OCI-LY1 (cell line): ENCODE results near the gene COL4A4.

ENCODE experiments used
- H2AFZ ChIP-seq: fragments of 200-600 bp; sonication (generic), shearing (Covaris generic); 2 replicates; pipeline ENCODE4 v1.6.0; 2014; ENCODE audit warnings: antibody characterized with exemption, mild to moderate bottlenecking, low read length
- H3F3A ChIP-seq: fragments of 200-600 bp; sonication (generic), shearing (Covaris generic); 2 replicates; pipeline ENCODE4 v1.6.0; 2014; ENCODE audit warnings: mild to moderate bottlenecking, antibody characterized with exemption, low read length, moderate library complexity; ENCODE audit not compliant: insufficient read depth
- H3K27ac ChIP-seq: fragments of 200-600 bp; sonication (generic); 2 replicates; pipeline ENCODE4 v1.5.1; 2014; ENCODE audit warnings: low read length, mixed run types, mild to moderate bottlenecking, low read depth; ENCODE audit not compliant: poor library complexity, severe bottlenecking
- H3K27me3 ChIP-seq: fragments of 200-600 bp; sonication (generic); 2 replicates; pipeline ENCODE4 v1.6.0; 2014; ENCODE audit warnings: antibody characterized with exemption, mild to moderate bottlenecking, low read length, moderate library complexity; ENCODE audit not compliant: insufficient read depth
- H3K36me3 ChIP-seq: fragments of 200-600 bp; sonication (generic); 2 replicates; pipeline ENCODE4 v1.6.1; 2014; ENCODE audit warnings: mild to moderate bottlenecking, antibody characterized with exemption, low read length, moderate library complexity, mixed read lengths; ENCODE audit not compliant: insufficient read depth
- H3K4me1 ChIP-seq: fragments of 200-600 bp; sonication (generic); 2 replicates; pipeline ENCODE4 v1.5.1; 2014; ENCODE audit warnings: mild to moderate bottlenecking, low read length, moderate library complexity; ENCODE audit not compliant: insufficient read depth, severe bottlenecking
- H3K4me2 ChIP-seq: fragments of 200-600 bp; sonication (generic), shearing (Covaris generic); 2 replicates; pipeline ENCODE4 v1.6.1; 2014; ENCODE audit warnings: low read length
- H3K4me3 ChIP-seq: fragments of 200-600 bp; sonication (generic); 2 replicates; pipeline ENCODE4 v1.5.1; 2014; ENCODE audit warnings: low read length, low read depth, mild to moderate bottlenecking, mixed read lengths; ENCODE audit not compliant: poor library complexity, severe bottlenecking
- H3K79me2 ChIP-seq: fragments of 200-600 bp; shearing (Covaris generic); 2 replicates; pipeline ENCODE4 v1.6.1; 2016; ENCODE audit warnings: mixed run types, low read length, mixed read lengths; ENCODE audit not compliant: insufficient read depth
- H3K9ac ChIP-seq: fragments of 200-600 bp; sonication (generic), shearing (Covaris generic); 2 replicates; pipeline ENCODE4 v1.6.1; 2014; ENCODE audit warnings: mild to moderate bottlenecking, low read length, mixed read lengths
- H3K9me2 ChIP-seq: fragments of 200-600 bp; sonication (generic), shearing (Covaris generic); 2 replicates; pipeline ENCODE4 v1.6.1; 2014; ENCODE audit warnings: low read depth, mild to moderate bottlenecking, low read length, mixed read lengths
- H3K9me3 ChIP-seq: fragments of 200-600 bp; shearing (Covaris generic); 2 replicates; pipeline ENCODE4 v1.6.1; 2014; ENCODE audit warnings: low read length, mixed read lengths
- H4K20me1 ChIP-seq: fragments of 200-600 bp; sonication (generic), shearing (Covaris generic); 2 replicates; pipeline ENCODE4 v1.6.0; 2016; ENCODE audit warnings: mild to moderate bottlenecking, low read length; ENCODE audit not compliant: insufficient read depth
- EZH2 ChIP-seq: fragments of 200-600 bp; sonication (generic), shearing (Covaris generic); IDR thresholded peaks from 2 replicates; pipeline ENCODE4 v1.8.0; 2017; ENCODE audit warnings: borderline replicate concordance, mixed run types, mild to moderate bottlenecking, antibody characterized with exemption, low read length, moderate library complexity, mixed read lengths
- TF ChIP-seq, protein P1 (sequence below): fragments of 200-600 bp; sonication (generic), shearing (Covaris generic); IDR thresholded peaks from 2 replicates; pipeline ENCODE4 v1.5.1; 2017; ENCODE audit warnings: mild to moderate bottlenecking, antibody characterized with exemption, low read length, moderate library complexity, mixed read lengths

The COL4A4 gene

DNA sequence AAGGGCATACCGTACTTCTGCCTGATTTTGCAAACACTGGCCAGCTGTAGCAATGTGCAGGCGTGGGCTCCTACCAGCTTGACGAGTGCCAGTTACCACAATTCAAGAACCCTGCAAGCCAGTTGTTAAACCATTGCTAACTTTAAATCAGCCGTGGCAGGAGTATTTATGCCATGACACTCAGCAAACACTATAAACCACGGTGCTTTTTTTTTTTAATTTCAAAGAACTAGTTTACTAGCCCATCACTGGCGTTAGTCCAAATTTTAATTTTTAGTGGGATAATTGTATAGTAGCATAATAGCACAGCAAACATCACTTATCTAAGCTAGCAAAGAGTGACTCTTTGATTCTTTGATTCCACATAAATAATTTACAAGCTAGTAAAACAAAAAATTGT is 111.1 kb downstream of the COL4A4 start:
- Histone ChIP-seq H3K4me1 (no peaks in the 10 kb centered on the region), H3K9me3 (no peaks in the 10 kb centered on the region), H3K9me2 (no peaks in the 10 kb centered on the region), H3K4me3 (no peak overlapping the region), H3F3A (no peaks in the 10 kb centered on the region), H3K4me2 (no peak overlapping the region), H4K20me1 (no peaks in the 10 kb centered on the region), H3K79me2 (no peaks in the 10 kb centered on the region), H3K36me3 (peaks cover 45% of the 10 kb centered on the region; the same call in 1 of the 2 replicates), H3K27me3 (no peaks in the 10 kb centered on the region), H2AFZ (no peak overlapping the region), H3K9ac (no peak overlapping the region), H3K27ac (no peak overlapping the region)
- TF ChIP-seq, protein P1, sequence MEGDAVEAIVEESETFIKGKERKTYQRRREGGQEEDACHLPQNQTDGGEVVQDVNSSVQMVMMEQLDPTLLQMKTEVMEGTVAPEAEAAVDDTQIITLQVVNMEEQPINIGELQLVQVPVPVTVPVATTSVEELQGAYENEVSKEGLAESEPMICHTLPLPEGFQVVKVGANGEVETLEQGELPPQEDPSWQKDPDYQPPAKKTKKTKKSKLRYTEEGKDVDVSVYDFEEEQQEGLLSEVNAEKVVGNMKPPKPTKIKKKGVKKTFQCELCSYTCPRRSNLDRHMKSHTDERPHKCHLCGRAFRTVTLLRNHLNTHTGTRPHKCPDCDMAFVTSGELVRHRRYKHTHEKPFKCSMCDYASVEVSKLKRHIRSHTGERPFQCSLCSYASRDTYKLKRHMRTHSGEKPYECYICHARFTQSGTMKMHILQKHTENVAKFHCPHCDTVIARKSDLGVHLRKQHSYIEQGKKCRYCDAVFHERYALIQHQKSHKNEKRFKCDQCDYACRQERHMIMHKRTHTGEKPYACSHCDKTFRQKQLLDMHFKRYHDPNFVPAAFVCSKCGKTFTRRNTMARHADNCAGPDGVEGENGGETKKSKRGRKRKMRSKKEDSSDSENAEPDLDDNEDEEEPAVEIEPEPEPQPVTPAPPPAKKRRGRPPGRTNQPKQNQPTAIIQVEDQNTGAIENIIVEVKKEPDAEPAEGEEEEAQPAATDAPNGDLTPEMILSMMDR = no peak
- TF ChIP-seq EZH2 = no peak

DNA sequence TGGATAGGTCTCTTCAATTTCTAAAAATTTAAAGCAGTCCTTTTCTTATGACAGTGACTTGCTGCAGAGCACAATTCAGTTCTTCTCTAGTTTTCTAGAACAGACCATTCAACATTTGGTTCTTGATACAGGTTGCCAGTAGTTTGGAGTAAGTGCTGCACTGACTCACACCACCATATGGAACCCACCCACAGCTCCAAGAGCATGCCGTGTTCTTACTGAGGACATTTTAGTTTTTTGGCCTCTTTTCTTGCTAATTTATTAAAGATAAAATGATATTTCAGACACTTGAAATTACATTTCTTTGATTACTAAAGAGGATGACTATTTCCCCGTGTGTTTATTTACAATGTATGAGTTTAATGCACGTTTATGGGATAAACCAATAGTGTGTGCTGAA is 120.0 kb downstream of the COL4A4 start:
- H3K9me2 ChIP-seq = no peaks in the 10 kb centered on the region
- TF ChIP-seq, protein P1 = no peak
- no peak for TF ChIP-seq EZH2
- H2AFZ ChIP-seq = no peak overlapping the region

DNA sequence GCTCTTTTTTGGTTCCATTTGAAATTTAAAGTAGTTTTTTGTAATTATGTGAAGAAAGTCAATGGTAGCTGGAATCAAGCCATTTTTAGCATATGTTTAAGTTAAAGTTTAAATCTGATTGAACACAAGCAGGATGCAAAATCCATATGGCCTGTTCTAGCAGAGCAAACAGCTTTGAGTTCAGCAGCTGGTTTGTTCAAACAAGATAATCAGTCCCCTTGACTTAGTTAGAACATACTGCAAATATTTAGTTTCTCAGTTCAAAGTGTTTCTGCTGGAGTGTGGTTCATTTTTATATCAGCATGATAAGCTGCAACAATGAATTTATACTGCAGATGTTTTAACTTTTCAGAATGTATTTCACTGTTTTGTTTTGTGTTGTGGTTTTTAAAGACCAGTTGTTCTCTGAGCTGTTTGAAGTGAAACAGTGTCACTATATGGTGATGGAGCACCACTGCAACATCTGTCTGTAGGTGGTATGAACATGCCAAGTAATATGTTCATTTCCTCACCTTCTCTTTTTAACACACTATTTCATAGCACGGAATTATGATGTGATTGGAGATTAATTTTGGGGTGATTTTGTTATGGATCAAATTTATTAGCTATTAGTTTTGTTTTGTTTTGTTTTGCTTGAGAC is 125.3 kb downstream of the COL4A4 start:
- TF ChIP-seq, protein P1 = no peak
- no peak for TF ChIP-seq EZH2
- Histone ChIP-seq H3K27me3 (no peaks in the 10 kb centered on the region), H3K4me1 (no peaks in the 10 kb centered on the region), H3K9me2 (no peaks in the 10 kb centered on the region), H3K79me2 (no peaks in the 10 kb centered on the region), H3K9ac (no peak overlapping the region), H2AFZ (no peak overlapping the region), H3K9me3 (no peaks in the 10 kb centered on the region), H3K27ac (no peak overlapping the region), H3K36me3 (peaks cover 5% of the 10 kb centered on the region; the same call in 1 of the 2 replicates), H4K20me1 (no peaks in the 10 kb centered on the region), H3F3A (no peaks in the 10 kb centered on the region), H3K4me3 (no peak overlapping the region), H3K4me2 (no peak overlapping the region)

More for the DNA sequence above, 120.0 kb downstream of the COL4A4 start:
- Histone ChIP-seq H4K20me1 (no peaks in the 10 kb centered on the region), H3K4me3 (no peak overlapping the region), H3K9ac (no peak overlapping the region), H3K4me1 (no peaks in the 10 kb centered on the region), H3K36me3 (peaks cover 5% of the 10 kb centered on the region; the same call in 1 of the 2 replicates), H3K4me2 (no peak overlapping the region), H3F3A (no peaks in the 10 kb centered on the region), H3K27me3 (no peaks in the 10 kb centered on the region), H3K79me2 (no peaks in the 10 kb centered on the region), H3K27ac (no peak overlapping the region), H3K9me3 (no peaks in the 10 kb centered on the region)
